GM23338 (cell line): ENCODE data around the gene DDX23. TPM values are rescaled to one million over a fixed set of nuclear protein-coding genes. Genes with fewer than 3 reads are reported as not detected.

Experiments
- ATAC-seq: fragments of 200-7000 bp; cut with Tn5 transposase; 3 replicates; pipeline ENCODE4 v1.9.1; 2020
- DNase-seq: peaks from one replicate; pipeline ENCODE4 v3.0.0-alpha.2; 2015; ENCODE audit warnings: low spot score
- H2AFZ ChIP-seq: fragments of 200-600 bp; sonication (generic); 2 replicates; pipeline ENCODE4 v1.8.0; 2016; ENCODE audit warnings: antibody characterized with exemption, mild to moderate bottlenecking, moderate library complexity
- H3F3A ChIP-seq: fragments of 200-600 bp; sonication (generic); replicated peaks from 2 replicates; pipeline ENCODE4 v1.8.0; 2017; ENCODE audit warnings: antibody characterized with exemption, mixed run types, low read depth
- H3K27ac ChIP-seq: fragments of 200-600 bp; sonication (generic); 2 replicates; pipeline ENCODE4 v1.6.1; 2016; ENCODE audit warnings: low read depth
- H3K27me3 ChIP-seq: fragments of 200-600 bp; sonication (generic); 2 replicates; pipeline ENCODE4 v1.8.0; 2016; ENCODE audit warnings: mild to moderate bottlenecking, mixed run types, moderate library complexity; ENCODE audit not compliant: insufficient read depth
- H3K36me3 ChIP-seq: fragments of 200-600 bp; sonication (generic); 2 replicates; pipeline ENCODE4 v1.8.0; 2016; ENCODE audit warnings: mild to moderate bottlenecking; ENCODE audit not compliant: insufficient read depth
- H3K4me1 ChIP-seq: fragments of 200-600 bp; sonication (generic); 2 replicates; pipeline ENCODE4 v1.8.0; 2016; ENCODE audit warnings: mild to moderate bottlenecking, moderate library complexity; ENCODE audit not compliant: insufficient read depth
- H3K4me2 ChIP-seq: fragments of 200-600 bp; sonication (generic); 2 replicates; pipeline ENCODE4 v1.7.1; 2017; ENCODE audit warnings: mixed run types
- H3K4me3 ChIP-seq: fragments of 200-600 bp; sonication (generic); 2 replicates; pipeline ENCODE4 v1.6.1; 2016; ENCODE audit warnings: mixed run types
- H3K79me2 ChIP-seq: fragments of 200-600 bp; sonication (generic); replicated peaks from 2 replicates; pipeline ENCODE4 v1.8.0; 2017; ENCODE audit warnings: mild to moderate bottlenecking; ENCODE audit not compliant: insufficient read depth
- H3K9me2 ChIP-seq: fragments of 200-600 bp; sonication (generic); 2 replicates; pipeline ENCODE4 v1.8.0; 2017; ENCODE audit not compliant: insufficient read depth
- H4K20me1 ChIP-seq: fragments of 200-600 bp; sonication (generic); replicated peaks from 2 replicates; pipeline ENCODE4 v1.8.0; 2017; ENCODE audit warnings: mild to moderate bottlenecking; ENCODE audit not compliant: insufficient read depth
- H3K27ac Mint-ChIP-seq: 2 replicates; pipeline ENCODE4 v1.8.0; 2020; ENCODE audit warnings: inconsistent platforms, mild to moderate bottlenecking, moderate library complexity, mixed read lengths
- H3K27me3 Mint-ChIP-seq: 3 replicates; pipeline ENCODE4 v1.8.0; 2022; ENCODE audit warnings: low read depth, mild to moderate bottlenecking, moderate library complexity, mixed read lengths, inconsistent platforms; ENCODE audit not compliant: insufficient read depth, poor library complexity
- H3K36me3 Mint-ChIP-seq: 3 replicates; pipeline ENCODE4 v1.8.0; 2021; ENCODE audit warnings: low read depth, mild to moderate bottlenecking, inconsistent platforms, moderate library complexity, mixed read lengths
- H3K4me1 Mint-ChIP-seq: 3 replicates; pipeline ENCODE4 v1.8.0; 2020; ENCODE audit warnings: mild to moderate bottlenecking, inconsistent platforms, mixed read lengths
- H3K4me3 Mint-ChIP-seq: 3 replicates; pipeline ENCODE4 v1.8.0; 2021; ENCODE audit warnings: moderate library complexity, mild to moderate bottlenecking, inconsistent platforms, mixed read lengths
- H3K9me3 Mint-ChIP-seq: 3 replicates; pipeline ENCODE4 v1.8.0; 2020; ENCODE audit warnings: moderate library complexity, mild to moderate bottlenecking, inconsistent platforms, mixed read lengths
- CREB1 ChIP-seq: fragments of 250-450 bp; sonication (Bioruptor Pico); IDR thresholded peaks from 2 replicates; pipeline ENCODE4 v1.5.0; 2020; ENCODE audit warnings: low read depth, mild to moderate bottlenecking, moderate library complexity
- CTCF ChIP-seq, 2 experiments: fragments of 200-600 bp in 1 of 2; sonication (generic) in 1 of 2; conservative IDR thresholded peaks; 2 replicates each; pipeline versions ENCODE4 v1.5.1 to v1.6.1; 2016 to 2017; ENCODE audit warnings: antibody characterized with exemption in 2 of 2, low read depth in 2 of 2, mild to moderate bottlenecking in 2 of 2, moderate library complexity in 1 of 2
- EZH2 ChIP-seq: fragments of 200-600 bp; sonication (generic); IDR thresholded peaks from one replicate; pipeline ENCODE4 v1.8.0; 2017; ENCODE audit warnings: antibody characterized with exemption, mild to moderate bottlenecking, low read depth; ENCODE audit not compliant: unreplicated experiment
- EZH2phosphoT487 ChIP-seq: fragments of 200-600 bp; sonication (generic); IDR thresholded peaks from one replicate; pipeline ENCODE4 v1.8.1; 2018; ENCODE audit warnings: antibody characterized with exemption; ENCODE audit not compliant: unreplicated experiment
- NANOG ChIP-seq: IDR thresholded peaks from 2 replicates; pipeline ENCODE4 v1.6.1; 2016; ENCODE audit warnings: antibody characterized with exemption, borderline replicate concordance
- POLR2AphosphoS5 ChIP-seq: IDR thresholded peaks from 2 replicates; pipeline ENCODE4 v1.6.1; 2016; ENCODE audit warnings: antibody characterized with exemption, low read depth
- STAT1 ChIP-seq: IDR thresholded peaks from one replicate; pipeline ENCODE4 v1.6.1; 2016; ENCODE audit warnings: antibody characterized with exemption; ENCODE audit not compliant: unreplicated experiment
- ZNF114 ChIP-seq: fragments of 250-450 bp; sonication (Bioruptor Pico); IDR thresholded peaks from 2 replicates; pipeline ENCODE4 v1.5.0; 2020; ENCODE audit warnings: mild to moderate bottlenecking, moderate library complexity
- ZNF331 ChIP-seq: fragments of 250-450 bp; sonication (Bioruptor Pico); IDR thresholded peaks from 2 replicates; pipeline ENCODE4 v1.5.0; 2020; ENCODE audit warnings: low read depth, mild to moderate bottlenecking, moderate library complexity
- polyA plus RNA-seq: library from polyadenylated mRNA; unstranded; fragments of >200 nt; fragmentation: Nextera tagmentation; extraction: Ambion mirVana; gene quantifications from 2 replicates; pipeline ENCODE4 v1.2.1, GENCODE V29; 2016
- total RNA-seq: library from RNA; depleted of rRNA; stranded (reverse); fragments of >200 nt; shearing (Covaris generic); gene quantifications from 2 replicates; pipeline ENCODE4 v1.2.3, GENCODE V29; 2014
- TF ChIP-seq, protein P1 (sequence below): fragments of 250-450 bp; sonication (Bioruptor Pico); IDR thresholded peaks from 2 replicates; pipeline ENCODE4 v1.5.0; 2020; ENCODE audit warnings: mild to moderate bottlenecking, moderate library complexity

DDX23 gene
- total and polyA plus RNA-seq, 2 experiments from 2014 or later, result 31.7 to 78.5 TPM

DNA sequence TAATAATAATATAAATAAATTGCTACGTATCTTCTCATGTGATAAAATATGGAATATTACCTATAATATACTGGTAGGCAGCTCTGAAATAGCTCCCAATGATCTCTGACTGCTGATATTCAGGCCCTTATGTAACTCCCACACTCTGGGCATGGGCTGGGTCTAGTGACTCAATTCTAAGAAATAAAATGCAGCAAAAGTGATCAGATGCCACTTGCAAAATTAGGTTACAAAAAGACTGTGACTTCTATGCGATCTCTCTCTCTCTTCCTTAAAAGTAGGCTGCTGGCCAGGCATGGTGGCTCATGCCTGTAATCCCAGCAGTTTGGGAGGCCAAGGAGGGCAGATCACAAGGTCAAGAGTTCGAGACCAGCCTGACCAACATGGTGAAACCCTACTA is 44.0 kb downstream of the DDX23 start:
- Mint-ChIP-seq H3K27ac (no peak overlapping the region), H3K27me3 (peaks cover 26% of the 10 kb centered on the region), H3K36me3 (no peaks in the 10 kb centered on the region), H3K4me3 (no peak overlapping the region), H3K4me1 (peaks cover 23% of the 10 kb centered on the region), H3K9me3 (no peaks in the 10 kb centered on the region)
- DNase-seq (no peak), ATAC-seq (no peak)
- Histone ChIP-seq H3K79me2 (no peaks in the 10 kb centered on the region), H3K9me2 (no peaks in the 10 kb centered on the region), H3K4me2 (no peak overlapping the region), H3K27me3 (peaks cover 24% of the 10 kb centered on the region), H3K4me1 (peaks cover 7% of the 10 kb centered on the region; the same call in 1 of the 2 replicates), H3K4me3 (no peak overlapping the region), H3K36me3 (no peaks in the 10 kb centered on the region), H4K20me1 (no peaks in the 10 kb centered on the region), H2AFZ (no peak overlapping the region), H3F3A (no peaks in the 10 kb centered on the region; the same call in 1 of the 2 replicates), H3K27ac (no peak overlapping the region)
- TF ChIP-seq CREB1 (CRISPR knock-in tag) (no peak), EZH2 (no peak), CTCF (conservative IDR thresholded peaks at IDR 0.05; ENCODE audit: low read depth in 2 of 2) (no peak), NANOG (no peak), EZH2phosphoT487 (no peak), STAT1 (no peak), ZNF331 (CRISPR knock-in tag) (no peak), POLR2AphosphoS5 (no peak), ZNF114 (CRISPR knock-in tag) (no peak)
- TF ChIP-seq, protein P1, sequence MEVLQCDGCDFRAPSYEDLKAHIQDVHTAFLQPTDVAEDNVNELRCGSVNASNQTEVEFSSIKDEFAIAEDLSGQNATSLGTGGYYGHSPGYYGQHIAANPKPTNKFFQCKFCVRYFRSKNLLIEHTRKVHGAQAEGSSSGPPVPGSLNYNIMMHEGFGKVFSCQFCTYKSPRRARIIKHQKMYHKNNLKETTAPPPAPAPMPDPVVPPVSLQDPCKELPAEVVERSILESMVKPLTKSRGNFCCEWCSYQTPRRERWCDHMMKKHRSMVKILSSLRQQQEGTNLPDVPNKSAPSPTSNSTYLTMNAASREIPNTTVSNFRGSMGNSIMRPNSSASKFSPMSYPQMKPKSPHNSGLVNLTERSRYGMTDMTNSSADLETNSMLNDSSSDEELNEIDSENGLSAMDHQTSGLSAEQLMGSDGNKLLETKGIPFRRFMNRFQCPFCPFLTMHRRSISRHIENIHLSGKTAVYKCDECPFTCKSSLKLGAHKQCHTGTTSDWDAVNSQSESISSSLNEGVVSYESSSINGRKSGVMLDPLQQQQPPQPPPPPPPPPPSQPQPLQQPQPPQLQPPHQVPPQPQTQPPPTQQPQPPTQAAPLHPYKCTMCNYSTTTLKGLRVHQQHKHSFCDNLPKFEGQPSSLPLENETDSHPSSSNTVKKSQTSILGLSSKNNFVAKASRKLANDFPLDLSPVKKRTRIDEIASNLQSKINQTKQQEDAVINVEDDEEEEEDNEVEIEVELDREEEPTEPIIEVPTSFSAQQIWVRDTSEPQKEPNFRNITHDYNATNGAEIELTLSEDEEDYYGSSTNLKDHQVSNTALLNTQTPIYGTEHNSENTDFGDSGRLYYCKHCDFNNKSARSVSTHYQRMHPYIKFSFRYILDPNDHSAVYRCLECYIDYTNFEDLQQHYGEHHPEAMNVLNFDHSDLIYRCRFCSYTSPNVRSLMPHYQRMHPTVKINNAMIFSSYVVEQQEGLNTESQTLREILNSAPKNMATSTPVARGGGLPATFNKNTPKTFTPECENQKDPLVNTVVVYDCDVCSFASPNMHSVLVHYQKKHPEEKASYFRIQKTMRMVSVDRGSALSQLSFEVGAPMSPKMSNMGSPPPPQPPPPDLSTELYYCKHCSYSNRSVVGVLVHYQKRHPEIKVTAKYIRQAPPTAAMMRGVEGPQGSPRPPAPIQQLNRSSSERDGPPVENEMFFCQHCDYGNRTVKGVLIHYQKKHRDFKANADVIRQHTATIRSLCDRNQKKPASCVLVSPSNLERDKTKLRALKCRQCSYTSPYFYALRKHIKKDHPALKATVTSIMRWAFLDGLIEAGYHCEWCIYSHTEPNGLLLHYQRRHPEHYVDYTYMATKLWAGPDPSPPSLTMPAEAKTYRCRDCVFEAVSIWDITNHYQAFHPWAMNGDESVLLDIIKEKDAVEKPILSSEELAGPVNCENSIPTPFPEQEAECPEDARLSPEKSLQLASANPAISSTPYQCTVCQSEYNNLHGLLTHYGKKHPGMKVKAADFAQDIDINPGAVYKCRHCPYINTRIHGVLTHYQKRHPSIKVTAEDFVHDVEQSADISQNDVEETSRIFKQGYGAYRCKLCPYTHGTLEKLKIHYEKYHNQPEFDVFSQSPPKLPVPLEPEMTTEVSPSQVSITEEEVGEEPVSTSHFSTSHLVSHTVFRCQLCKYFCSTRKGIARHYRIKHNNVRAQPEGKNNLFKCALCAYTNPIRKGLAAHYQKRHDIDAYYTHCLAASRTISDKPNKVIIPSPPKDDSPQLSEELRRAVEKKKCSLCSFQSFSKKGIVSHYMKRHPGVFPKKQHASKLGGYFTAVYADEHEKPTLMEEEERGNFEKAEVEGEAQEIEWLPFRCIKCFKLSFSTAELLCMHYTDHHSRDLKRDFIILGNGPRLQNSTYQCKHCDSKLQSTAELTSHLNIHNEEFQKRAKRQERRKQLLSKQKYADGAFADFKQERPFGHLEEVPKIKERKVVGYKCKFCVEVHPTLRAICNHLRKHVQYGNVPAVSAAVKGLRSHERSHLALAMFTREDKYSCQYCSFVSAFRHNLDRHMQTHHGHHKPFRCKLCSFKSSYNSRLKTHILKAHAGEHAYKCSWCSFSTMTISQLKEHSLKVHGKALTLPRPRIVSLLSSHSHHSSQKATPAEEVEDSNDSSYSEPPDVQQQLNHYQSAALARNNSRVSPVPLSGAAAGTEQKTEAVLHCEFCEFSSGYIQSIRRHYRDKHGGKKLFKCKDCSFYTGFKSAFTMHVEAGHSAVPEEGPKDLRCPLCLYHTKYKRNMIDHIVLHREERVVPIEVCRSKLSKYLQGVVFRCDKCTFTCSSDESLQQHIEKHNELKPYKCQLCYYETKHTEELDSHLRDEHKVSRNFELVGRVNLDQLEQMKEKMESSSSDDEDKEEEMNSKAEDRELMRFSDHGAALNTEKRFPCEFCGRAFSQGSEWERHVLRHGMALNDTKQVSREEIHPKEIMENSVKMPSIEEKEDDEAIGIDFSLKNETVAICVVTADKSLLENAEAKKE (CRISPR knock-in tag), result no peak
